Umbilical cord (tissue), 2 donors: Measurements from ENCODE around the gene RCE1. TPM values are rescaled to one million over a fixed set of nuclear protein-coding genes. Genes with fewer than 3 reads are reported as not detected.
A peak's percentile ranks its signal among the peaks of the same experiment; 100 is the strongest.
"Not testable (repeated sequence)": the region's sequence is repeated elsewhere in the genome, so short reads cannot be mapped to it uniquely, and the experiment has no call there.

Source experiments
- DNase-seq: peaks from one replicate; pipeline ENCODE4 v3.0.0-alpha.2; 2015; ENCODE audit warnings: low spot score
- total RNA-seq: library from RNA; depleted of rRNA; stranded (reverse); fragments of >200 nt; gene quantifications from one replicate; pipeline ENCODE4 v1.2.3, GENCODE V29; 2014; ENCODE audit warnings: low replicate concordance; ENCODE audit not compliant: insufficient read depth

The RCE1 gene
- 12.3 TPM for total RNA-seq

- peak; percentile 92 for DNase-seq
Measured at GRCh38 chr11:66842896-66843775, at the start of gene RCE1. RCE1 (plus strand) TSS chr11:66843441; CDS start chr11:66843456, 15 bp downstream.

GRCh38 chr11:66799815-66800214, 43.4 kb upstream of the RCE1 start:
- DNase-seq: not testable (repeated sequence)

- DNase-seq: no peak
Measured at GRCh38 chr11:66800720-66801428, 42.4 kb upstream of the RCE1 start.

GRCh38 chr11:66809592-66809991, 33.6 kb upstream of the RCE1 start:
- no peak for DNase-seq

GRCh38 chr11:66810576-66811185, 32.6 kb upstream of the RCE1 start:
- no peak for DNase-seq

- DNase-seq: peak; percentile 15
Measured at GRCh38 chr11:66814678-66815077, 28.6 kb upstream of the RCE1 start.

- no peak for DNase-seq
Measured at GRCh38 chr11:66815646-66816045, 27.6 kb upstream of the RCE1 start.

- DNase-seq: peak; percentile 89
Measured at GRCh38 chr11:66818231-66818955, 24.8 kb upstream of the RCE1 start.

- peak; percentile 50 for DNase-seq
Measured at GRCh38 chr11:66820381-66820780, 22.9 kb upstream of the RCE1 start.

- DNase-seq: peak; percentile 77
Measured at GRCh38 chr11:66820901-66821300, 22.3 kb upstream of the RCE1 start.

- DNase-seq: no peak
Measured at GRCh38 chr11:66823700-66824099, 19.5 kb upstream of the RCE1 start.

- DNase-seq: not testable (repeated sequence)
Measured at GRCh38 chr11:66824573-66824972, 18.7 kb upstream of the RCE1 start.

- no peak for DNase-seq
Measured at GRCh38 chr11:66834539-66834845, 8.7 kb upstream of the RCE1 start.

GRCh38 chr11:66834943-66835342, 8.3 kb upstream of the RCE1 start:
- no peak for DNase-seq

- DNase-seq: no peak
Measured at GRCh38 chr11:66835768-66836405, 7.4 kb upstream of the RCE1 start.

GRCh38 chr11:66840317-66841091, 2.7 kb upstream of the RCE1 start:
- DNase-seq: no peak

GRCh38 chr11:66841861-66842260, 1.4 kb upstream of the RCE1 start:
- no peak for DNase-seq

GRCh38 chr11:66842501-66842895, 743 bp upstream of the RCE1 start:
- no peak for DNase-seq

GRCh38 chr11:66843776-66844495, 695 bp downstream of the RCE1 start:
- DNase-seq: no peak
